Vagina (tissue), 2 donors: ENCODE data around the gene GEMIN7.

Source experiments
- CTCF ChIP-seq, 3 experiments: fragments of 450-650 bp in 2 of 3; fragments of 200-600 bp in 1 of 3; sonication (generic) in 1 of 3; IDR thresholded peaks; one replicate each; pipeline ENCODE4 v1.5.1; 2017 to 2019; ENCODE audit warnings: antibody characterized with exemption in 3 of 3, mild to moderate bottlenecking in 2 of 3, moderate library complexity in 2 of 3
- POLR2A ChIP-seq, 2 donors: fragments of 450-650 bp; IDR thresholded peaks; one replicate each; pipeline ENCODE4 v1.6.1; 2017; ENCODE audit warnings: antibody characterized with exemption in 2 of 2, mild to moderate bottlenecking in 2 of 2, moderate library complexity in 2 of 2

GRCh38 chr19:45121827-45122345 lies 42.8 kb downstream of the GEMIN7 start:
- TF ChIP-seq CTCF (IDR thresholded peaks at IDR 0.05), result no peak
- no peak for TF ChIP-seq POLR2A (IDR thresholded peaks at IDR 0.05)
